Activated CD4-positive, alpha-beta T cell treated with anti-CD3 and anti-CD28 coated beads, Interleukin-10, Interleukin-2, amounts not matched to agents 100 ng/mL and 50 ng/mL, durations not matched to agents 16 hours and 8 hours (primary cell): ENCODE data around the gene GRXCR1.

Experiments used
- DNase-seq: peaks from one replicate; pipeline ENCODE4 v3.0.0-alpha.2; 2020

The GRXCR1 gene

DNA sequence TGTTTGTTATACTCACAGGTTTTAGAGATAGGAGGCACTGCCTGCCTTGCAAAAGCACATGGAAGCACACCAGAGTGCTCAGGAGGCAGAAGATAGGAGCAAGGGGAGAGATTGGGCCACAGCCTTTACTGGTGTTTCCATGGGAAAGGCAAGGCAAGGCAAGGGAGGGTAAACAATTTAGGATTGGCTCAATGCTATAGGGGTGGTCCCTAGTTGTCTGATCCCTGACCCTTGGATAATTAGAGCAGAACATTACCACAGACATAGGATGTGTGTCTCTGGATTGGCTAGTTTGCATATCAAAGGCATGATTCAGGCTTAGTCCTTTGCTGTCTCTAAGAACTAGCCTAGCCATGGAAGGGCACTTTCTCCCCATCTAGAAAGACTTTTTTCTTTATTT lies 36.1 kb downstream of the GRXCR1 start:
- DNase-seq, result no peak

DNA sequence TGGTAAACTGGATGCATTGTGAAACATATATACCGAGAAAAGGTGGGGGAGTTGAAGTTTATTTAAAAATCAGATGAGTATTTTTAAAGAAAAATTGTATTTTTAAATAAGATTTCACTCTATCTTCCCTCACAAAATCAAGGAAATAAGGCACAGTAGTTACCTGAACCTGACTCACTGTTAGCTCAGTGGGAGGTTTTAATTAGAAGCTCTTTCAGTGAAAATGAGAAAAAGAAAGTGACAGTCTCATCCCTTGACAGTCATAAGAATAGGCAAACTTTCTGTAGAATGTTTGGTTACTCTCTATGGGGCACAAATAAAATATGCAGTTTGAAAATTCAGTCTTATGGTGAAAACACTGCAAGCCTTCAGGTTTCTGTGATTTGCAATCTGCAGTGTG lies 49.7 kb downstream of the GRXCR1 start:
- no peak for DNase-seq

GRCh38 chr4:42945874-42946273 lies 53.4 kb downstream of the GRXCR1 start:
- DNase-seq, result no peak

- no peak for DNase-seq
Measured at GRCh38 chr4:42953321-42953720, 60.8 kb downstream of the GRXCR1 start.

DNA sequence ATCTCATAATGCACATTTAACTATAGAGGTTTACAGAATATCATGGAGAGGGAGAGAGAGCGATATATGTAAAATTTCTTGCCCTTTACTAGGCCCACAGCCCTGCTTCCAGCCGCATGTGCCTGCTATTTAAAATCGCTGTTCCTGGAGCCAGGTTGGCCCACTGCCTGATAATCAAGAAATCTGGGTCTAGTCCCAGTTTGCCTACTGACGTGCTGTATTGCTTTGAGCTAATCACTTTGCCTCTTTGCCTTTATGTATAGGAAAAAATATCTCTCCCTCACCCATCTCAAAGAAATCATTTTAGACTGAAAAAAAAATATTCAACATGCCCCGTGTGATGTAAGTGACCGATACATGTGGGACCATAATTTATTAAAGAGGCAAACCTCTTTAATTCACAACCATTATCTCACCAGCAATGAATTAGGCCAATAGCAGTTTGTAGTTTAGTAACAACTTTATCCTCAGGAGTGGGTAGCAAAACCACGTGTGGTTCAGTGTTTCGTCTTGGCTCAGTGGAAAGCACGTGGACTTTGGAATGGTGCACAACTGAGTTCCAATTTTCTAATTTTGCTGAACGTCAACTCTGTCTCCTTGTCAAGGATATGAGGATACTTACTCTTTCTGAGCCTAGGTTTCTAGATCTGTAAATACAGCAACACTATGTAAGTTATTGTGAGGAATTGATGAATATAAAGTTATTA lies 62.6 kb downstream of the GRXCR1 start:
- no peak for DNase-seq

DNA sequence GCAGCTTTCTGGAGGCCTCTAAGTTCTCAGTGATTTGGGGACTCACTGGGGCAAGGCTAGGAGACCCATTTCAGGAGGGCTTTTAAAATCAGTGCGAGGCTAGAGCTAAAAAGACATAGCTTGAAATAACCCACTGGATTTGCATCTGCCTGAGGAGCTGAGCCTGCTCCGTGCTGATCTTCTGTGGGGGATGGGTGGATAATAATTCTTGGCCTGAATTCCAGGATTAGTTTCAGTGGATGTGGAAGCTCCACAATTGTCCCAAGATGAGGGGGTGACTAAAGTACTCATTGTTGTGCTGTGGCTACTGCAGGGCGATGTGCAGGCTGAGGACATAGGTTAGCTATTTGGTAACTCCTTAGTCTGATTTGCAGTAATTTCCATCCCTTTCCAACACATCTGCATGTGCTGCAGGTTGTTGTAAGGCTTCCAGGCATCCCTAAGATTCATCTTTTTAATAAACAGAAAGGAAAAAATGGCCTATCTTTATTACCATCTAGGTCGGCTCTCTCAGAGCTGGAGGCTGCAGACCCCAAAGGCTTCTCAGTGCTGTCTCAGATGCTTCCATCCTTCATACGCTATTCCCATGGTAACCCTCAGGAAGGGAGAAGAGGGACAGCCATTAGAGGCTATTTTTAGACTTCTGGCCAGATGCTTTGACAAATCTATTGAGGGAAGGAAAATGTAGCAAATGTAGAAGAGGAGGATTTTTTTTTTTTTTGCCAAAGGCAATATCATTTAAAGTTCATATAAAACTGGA lies 63.4 kb downstream of the GRXCR1 start:
- no peak for DNase-seq

- no peak for DNase-seq
Measured at GRCh38 chr4:42965326-42965725, 72.8 kb downstream of the GRXCR1 start.

DNA sequence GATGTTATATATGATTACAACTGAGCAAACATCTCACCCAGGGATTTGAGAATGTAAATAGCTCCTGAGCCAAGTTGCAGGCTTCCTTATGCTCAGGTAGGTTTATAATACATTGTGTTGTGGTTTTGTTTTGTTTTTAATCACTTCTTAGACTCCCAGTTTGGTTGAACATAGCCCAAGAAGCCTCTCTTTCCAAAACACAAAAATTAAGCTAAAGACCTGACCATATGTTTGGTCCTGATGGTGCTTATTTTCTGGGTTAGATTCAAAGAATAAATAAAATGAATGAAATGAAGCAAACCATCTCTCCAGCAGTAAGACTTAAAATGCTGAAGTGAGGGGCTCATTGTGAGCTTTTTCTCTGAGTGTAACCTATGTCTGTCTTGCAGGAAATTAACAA lies 93.5 kb downstream of the GRXCR1 start:
- DNase-seq, result no peak

- peak; percentile 29 for DNase-seq
Measured at GRCh38 chr4:42995343-42995944, 102.9 kb downstream of the GRXCR1 start.

DNA sequence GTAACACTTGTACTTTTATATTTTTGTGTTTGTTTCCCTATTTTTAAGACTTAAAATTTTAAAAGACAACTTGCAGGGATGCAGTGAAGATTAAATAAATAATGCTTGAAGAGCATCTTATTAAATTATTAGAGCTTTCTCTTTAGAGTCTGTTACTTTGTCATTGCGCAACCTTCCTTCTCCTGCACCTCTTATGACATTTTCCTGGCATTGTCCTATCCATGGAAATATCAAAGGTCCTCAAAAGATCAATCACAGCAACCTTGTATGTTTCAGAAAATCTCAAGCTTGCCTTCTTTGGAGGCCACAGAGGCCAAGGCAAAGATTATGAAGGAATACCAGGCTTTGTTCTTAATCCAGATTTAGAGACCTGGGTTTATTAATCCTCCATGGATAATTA lies 116.3 kb downstream of the GRXCR1 start:
- no peak for DNase-seq

GRCh38 chr4:43014256-43014655 lies 121.7 kb downstream of the GRXCR1 start:
- no peak for DNase-seq

DNA sequence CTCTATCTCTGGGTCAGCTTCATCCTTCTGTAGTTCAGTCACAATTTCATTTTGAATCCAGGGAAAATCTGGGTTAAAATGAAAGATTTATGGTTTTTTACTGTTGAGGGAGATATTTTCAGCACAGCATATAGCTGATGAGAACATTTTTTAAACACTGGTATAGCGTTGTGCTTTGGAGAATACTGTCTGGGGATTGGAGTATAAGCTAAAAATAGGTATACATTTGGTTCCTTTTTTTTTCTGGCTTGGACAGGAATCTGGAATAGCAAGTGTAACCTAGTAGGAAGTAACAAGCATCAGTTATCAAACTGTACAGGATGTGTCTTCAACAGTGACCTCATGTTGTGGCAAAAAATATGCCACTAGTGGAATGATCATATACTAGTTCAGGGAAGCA lies 149.1 kb downstream of the GRXCR1 start:
- no peak for DNase-seq

- DNase-seq, result no peak
Measured at GRCh38 chr4:43047058-43047457, 154.5 kb downstream of the GRXCR1 start.

GRCh38 chr4:43048570-43048969 lies 156.1 kb downstream of the GRXCR1 start:
- DNase-seq, result no peak

DNA sequence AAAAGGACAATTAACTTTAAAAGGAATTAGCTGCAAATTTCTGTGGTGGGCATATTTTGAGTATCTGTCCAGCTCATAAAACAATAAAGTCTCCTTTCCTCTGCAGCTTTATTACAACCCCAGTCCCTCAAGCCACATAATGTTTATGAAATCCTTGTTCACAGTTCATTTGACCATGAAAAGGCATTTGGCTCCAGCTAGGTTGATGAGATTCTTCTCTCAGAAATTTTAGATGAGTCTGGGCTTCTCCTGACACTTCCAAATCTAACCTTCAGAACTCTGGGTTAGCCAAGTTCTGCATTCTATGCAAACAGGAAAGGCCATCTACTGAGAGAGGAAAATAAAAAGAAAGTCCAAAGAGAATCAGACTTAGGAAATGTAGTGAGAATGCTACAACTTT lies 156.8 kb downstream of the GRXCR1 start:
- DNase-seq, result no peak

- no peak for DNase-seq
Measured at GRCh38 chr4:43066415-43066814, 173.9 kb downstream of the GRXCR1 start.

GRCh38 chr4:43071069-43071468 lies 178.6 kb downstream of the GRXCR1 start:
- no peak for DNase-seq
